ENCODE data around the gene RPL7L1.
A peak's percentile ranks its signal among the peaks of the same experiment; 100 is the strongest.
"Not testable (repeated sequence)": the region's sequence is repeated elsewhere in the genome, so short reads cannot be mapped to it uniquely, and the experiment has no call there.

Gene RPL7L1

DNA sequence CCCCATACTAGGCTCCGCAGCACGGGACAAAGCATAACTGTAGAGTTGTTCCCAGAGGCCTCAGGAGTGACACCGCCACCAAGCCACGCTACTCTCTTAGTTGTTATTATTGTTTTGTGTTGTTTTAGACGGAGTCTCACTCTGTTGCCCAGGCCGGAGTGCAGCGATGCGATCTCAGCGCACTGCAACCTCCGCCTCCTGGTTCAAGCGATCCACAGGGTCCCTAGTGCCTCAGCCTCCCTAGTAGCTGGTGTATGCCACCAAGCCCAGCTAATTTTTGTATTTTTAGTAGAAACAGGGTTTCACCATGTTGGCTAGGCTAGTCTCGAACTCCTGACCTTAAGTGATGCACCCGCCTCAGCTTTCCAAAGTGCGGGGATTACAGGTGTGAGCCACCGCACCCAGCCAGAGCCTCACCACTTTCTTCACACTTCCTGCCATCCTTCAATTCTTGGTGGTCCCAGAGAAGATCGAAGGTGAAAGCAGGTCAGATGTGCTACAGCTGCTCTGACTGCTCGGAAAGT is 11.8 kb downstream of the RPL7L1 start:
- DNase-seq = peak in 1 of 14 donors; percentile 58

DNA sequence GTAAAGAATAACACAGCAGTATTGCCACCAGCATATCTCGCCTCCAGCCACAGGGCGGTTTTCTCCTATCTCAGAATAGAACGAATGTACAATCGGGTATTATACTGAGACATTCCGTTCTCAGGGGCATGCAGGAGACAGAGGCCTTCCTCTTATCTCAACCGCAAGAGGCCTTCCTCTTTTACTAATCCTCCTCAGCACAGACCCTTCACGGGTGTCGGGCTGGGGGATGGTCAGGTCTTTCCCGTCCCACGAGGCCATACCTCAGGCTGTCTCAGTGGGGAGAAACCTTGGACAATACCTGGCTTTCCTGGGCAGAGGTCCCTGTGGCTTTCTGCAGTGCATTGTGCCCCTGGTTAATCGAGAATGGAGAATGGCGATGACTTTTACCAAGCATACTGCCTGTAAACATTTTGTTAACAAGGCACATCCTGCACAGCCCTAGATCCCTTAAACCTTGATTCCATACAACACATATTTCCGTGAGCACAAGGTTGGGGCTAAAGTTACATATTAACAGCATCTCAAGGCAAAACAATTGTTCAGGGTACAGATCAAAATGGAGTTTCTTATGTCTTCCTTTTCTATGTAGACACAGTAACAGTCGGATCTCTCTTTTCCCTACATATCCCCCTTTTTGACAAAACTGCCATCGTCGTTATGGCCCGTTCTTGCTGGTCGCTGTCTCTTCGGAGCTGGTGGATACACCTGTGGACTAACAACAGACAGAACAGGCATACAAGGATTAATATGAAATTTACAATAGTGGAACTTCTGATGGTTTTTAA is 14.8 kb downstream of the RPL7L1 start:
- DNase-seq = not testable (repeated sequence)

DNA sequence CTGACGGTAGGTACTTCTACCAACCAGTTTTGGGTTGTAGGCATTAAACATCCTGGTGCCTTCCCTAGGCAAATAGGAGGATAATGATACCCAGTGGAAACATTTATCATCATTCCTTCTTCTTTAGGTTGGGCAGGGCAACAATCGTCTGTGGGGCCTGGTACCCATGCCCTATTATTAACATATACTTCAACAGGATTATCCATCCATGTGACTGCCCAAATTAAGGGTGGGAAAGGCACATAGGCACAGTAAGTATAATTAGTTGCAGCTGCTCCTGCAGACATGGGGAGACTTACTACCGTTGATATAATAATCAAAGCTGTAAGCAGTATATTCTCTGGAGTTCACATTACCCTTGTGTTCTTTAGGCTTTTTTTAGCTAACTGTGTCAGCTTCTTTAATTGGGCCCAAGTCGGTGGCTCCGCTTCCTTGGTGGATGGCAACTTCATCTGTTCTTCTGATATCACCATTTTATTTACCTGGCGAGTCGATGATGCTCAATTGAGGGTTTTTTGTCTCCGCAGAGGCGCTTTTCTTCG is 16.8 kb downstream of the RPL7L1 start:
- no peak for DNase-seq

DNA sequence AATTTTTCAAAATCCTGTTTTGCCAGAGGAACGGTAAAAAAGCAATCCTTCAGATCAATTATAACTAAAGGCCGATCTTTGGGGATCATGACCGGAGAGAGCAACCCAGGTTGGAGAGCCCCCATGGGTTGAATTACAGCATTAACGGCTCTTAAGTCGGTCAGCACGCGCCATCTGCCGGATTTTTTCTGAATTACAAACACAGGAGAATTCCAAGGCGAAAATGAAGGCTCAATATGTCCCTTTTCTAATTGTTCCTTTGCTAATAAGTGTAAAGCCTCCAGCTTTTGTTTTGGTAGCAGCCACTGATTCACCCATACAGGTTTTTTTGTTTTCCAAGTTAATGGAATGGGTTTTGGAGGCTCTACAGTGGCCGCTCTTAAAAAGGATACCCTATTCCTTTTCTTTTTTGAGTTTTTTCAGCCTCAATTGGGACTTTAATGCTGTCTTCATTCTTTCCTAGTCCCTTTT is 19.5 kb downstream of the RPL7L1 start:
- peak in 10 of 14 donors; percentile 2 to 61 (median 26) for DNase-seq

DNA sequence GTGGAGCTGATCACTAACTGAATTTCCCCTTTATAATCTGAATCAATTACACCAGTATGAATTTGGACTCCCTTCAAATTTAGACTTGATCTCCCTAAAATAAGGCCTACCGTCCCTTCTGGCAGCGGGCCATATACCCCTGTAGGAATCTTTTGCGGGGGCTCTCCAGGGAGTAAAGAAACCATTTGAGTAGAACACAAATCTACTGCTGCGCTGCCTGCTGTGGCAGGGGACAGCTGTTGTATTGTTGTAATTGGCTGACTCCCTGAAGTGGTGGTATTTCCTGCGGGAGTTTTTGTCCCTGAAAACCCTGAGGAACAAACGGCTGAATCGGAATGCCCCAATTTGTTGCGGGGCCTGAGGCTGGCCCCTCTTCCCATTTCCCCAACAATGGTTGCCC is 20.5 kb downstream of the RPL7L1 start:
- DNase-seq = no peak

DNA sequence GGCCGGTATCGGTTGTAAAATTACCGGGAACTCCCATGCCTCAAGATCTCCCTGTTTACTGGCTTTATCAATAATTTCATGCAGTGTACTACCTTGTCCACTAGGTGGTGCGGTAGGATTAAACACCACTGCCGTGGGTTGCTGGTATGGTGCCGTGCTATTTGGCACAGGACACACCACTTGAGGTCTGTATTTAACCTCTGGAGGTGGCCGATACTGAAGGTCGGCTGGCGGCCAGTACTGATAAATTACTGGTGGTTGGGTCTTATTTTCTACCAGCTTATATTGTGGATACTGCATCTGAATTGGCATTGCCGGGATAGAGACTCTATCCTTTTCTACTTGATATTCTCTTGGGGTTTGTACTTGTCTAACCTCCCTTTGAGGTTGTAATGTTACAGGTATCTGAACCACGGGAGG is 22.1 kb downstream of the RPL7L1 start:
- DNase-seq = peak in 12 of 14 donors; percentile 21 to 74 (median 45)

DNA sequence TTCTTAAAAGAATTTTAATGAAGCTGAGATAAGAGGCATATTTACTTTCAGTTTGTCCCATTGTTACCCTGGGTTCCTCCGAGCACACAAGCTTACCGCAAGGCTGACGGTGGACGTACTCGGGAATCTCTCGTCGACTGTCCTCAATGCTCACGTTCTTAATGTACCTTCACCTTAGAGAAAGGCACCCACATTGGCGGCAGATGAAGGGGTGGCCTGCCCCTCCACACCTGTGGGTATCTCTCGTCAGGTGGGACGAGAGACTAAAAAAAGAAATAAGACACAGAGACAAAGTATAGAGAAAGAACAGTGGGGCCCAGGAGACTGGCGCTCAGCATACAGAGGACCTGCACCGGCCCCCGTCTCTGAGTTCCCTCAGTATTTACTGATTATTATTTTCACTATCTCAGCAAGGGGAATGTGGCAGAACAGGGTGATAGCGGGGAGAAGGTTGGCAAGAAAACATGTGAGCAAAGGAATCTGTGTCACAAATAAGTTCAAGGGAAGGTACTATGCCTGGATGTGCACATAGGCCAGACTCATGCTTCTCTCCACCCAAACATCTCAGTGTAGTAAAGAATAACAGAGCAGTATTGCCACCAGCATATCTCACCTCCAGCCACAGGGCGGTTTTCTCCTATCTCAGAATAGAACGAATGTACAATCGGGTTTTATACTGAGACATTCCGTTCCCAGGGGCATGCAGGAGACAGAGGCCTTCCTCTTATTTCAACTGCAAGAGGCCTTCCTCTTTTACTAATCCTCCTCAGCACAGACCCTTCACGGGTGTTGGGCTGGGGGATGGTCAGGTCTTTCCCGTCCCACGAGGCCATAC is 23.2 kb downstream of the RPL7L1 start:
- DNase-seq = not testable (repeated sequence)

DNA sequence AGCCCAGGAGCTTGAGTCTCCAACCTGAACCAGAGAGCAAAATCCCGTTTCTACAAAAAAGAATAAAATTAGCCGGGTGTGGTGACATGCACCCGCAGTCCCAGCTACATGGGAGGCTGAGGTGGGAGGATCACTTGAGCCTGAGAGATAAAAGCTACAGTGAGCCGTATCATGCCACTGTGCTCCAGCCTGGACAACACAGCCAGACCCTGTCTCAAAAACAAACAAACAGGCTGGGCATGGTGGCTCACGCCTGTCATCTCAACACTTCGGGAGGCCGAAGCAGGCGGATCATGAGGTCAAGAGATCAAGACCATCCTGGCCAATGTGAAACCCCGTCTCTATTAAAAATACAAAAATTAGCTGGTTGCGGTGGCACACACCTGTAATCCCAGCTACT is 25.1 kb downstream of the RPL7L1 start:
- DNase-seq = no peak

DNA sequence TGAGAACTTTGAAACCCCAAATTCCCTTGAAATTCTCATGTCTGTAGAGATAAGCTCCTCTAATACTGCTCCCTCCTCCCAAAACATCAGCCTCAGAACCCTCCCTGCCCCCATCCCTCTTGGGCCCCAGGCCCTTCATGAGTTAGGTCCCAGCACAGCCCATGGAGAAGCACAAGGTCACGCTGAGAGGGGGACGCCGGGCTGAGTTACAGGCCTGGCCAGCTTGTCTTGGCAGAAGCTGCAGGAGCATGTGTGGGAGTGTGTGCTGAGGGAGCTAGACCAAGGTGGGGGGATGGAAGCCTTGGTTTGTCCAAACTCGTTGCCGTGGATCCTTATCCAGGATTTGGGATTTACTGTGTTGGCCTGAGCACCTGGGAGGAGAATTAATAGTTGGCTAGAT is 27.9 kb downstream of the RPL7L1 start:
- DNase-seq = no peak

DNA sequence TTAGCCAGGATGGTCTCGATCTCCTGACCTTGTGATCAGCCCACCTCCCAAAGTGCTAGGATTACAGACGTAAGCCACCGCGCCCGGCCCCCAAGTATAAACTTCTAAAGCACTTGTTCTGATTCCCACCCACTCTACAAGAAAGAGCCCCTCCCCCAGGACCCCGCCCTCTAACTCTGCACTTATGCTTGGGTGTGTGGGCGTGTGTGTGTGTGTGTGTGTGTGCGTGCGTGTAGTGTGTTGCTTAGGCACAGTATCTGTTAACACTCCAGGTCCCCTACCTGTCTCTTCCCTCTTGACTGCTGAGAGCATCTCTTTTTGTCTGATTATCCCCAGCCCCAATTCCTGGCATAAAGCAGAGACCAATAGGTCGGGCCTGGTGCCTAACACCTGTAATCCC is 30.4 kb downstream of the RPL7L1 start:
- no peak for DNase-seq

DNA sequence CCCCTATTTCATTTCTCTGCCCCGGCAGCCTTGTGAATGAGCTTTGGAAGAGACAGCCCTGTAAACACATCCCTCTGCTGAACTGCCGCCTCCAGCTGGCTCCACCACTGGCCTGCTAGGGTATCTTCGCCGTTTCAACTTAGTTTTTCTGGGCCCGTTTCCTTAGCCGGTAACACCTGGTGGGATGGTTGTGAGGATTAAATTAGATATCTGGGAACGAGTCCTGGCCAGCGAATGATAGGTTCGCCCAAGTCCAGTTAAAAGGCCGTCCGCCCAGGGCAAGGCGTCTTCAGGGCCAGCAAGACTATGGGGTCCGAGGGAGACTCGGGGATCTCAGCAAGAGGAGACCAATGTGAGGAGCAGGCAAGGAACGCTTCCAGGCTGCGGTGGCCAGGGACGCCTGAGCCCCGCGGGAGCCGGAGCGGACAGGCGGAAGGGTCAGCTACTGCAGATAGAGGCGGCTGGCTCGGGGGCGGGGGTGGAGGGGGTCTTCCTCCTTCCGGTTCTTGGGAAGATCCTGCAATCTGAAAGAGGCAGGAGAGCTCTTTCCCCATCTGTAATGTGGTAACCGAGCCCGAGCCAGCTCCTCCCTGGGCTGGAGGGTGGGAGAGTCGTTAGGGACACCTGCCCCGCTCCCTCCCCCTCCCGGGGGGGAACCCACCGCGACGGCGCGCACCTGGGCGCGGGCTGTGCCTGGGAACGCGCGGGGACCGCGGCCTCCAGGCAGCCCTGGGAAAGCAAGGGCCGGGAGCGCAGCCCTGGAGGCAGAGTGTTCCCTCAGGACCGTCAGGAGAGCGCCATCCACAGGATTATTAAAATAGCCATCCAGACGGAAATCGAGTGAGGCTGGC is 32.0 kb downstream of the RPL7L1 start:
- no peak for DNase-seq

DNA sequence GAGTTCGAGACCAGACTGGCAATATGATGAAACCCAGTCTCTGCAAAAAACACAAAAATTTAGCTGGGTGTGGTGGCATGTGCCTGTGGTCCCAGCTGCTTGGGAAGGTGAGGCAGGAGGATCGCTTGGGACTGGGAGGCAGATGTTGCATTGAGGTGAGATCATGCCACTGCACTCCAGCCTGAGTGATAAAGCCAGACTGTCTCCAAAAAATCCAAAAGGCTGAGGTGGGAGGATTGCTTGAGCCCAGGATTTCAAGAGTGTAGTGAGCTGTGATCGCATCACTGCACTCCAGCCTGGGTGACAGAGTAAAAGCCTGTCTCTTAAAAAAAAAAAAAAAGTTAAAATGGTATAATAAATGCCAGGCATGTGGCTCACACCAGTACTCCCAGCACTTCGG is 35.1 kb downstream of the RPL7L1 start:
- no peak for DNase-seq

DNA sequence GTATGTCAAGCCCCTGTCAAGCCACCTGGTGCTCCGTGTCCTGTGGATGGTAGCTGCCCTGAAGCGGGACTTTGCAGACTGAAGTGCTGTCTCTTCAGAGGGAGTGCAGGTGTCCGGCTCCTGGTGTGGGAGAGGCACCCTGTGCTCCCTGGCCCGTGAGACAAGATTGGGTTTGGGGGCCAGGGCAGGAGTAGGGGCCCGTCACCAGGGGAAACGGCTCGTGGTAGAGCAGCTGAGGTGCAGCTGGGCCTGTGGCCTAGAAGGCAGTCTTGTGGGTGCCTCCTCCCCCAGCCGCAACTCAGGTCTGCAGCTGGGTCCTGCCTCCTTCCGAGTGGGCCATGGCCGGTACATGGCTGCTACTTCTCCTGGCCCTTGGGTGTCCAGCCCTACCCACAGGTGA is 36.3 kb downstream of the RPL7L1 start, which contains the start of gene PTCRA:
PTCRA (plus strand) TSS at position 322 of the 400 bp plus-strand sequence; CDS start at position 339, 17 bp downstream.
- DNase-seq = no peak

DNA sequence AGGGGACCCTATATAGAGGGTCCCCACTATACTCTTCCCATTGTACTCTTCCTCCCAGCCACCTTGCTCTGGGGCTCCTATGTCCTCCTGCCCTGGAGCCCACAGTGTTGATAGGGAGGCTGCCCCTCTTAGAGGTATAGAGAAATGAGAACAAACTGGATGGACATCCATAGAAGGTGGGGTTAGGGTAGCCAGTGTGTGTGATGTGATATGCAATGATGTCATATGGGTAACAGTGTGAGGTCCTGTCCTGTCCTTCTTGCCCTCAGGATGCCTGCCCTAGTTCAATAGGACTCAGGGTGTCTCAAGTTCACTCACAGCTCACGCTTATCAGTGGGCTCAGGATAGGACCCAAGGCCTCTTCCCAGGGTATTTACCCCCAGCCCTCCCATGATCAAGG is 36.9 kb downstream of the RPL7L1 start:
- no peak for DNase-seq

DNA sequence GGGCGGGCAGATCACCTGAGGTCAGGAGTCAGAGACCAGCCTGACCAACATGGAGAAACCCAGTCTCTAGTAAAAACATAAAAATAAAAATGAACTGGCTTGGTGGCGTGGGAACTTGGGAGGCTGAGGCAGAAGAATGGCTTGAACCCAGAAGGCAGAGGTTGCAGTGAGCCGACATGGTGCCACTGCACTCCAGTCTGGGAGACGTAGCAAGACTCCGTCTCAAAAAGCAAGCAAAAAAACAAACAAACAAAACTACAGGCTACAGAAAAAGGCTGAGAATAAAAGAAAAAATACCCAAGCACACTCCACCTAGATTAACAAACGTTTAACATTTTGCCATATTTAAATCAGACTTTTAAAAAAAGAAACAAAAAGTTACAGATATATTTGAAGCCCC is 42.4 kb downstream of the RPL7L1 start:
- no peak for DNase-seq

DNA sequence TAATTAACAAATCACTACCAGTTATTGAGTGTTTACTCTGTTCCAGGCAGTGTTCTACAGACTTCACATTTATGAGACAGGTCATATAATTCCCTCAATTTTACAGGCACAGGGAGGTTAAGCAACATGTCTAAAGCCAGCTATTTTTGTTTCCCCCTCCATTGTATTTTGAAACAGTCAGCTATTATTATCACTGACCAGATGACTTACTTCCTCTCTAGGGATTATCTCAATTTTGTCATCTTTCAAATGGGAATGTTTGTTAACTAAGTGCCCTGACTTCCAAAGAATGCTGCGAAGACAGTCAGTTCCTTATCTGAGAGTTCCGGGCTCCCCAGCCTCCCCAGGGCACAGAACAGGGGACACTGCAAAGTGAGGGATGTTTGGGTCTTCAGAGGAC is 44.2 kb downstream of the RPL7L1 start:
- no peak for DNase-seq

DNA sequence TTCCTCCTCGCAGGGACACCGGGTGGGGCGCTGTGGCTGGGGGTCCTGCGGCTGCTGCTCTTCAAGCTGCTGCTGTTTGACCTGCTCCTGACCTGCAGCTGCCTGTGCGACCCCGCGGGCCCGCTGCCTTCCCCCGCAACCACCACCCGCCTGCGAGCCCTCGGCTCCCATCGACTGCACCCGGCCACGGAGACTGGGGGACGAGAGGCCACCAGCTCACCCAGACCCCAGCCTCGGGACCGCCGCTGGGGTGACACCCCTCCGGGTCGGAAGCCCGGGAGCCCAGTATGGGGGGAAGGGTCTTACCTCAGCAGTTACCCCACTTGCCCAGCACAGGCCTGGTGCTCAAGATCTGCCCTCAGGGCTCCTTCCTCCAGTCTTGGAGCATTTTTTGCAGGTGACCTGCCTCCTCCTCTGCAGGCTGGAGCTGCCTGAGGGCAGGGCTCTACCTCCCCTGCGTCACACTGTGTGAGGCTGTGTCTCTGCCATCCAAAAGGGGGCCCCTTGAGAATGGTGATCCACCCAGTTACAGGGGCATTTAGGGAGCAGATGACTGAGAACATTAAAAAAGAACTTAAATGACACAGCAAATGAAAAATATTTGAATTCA is 45.9 kb downstream of the RPL7L1 start:
- DNase-seq = no peak

DNA sequence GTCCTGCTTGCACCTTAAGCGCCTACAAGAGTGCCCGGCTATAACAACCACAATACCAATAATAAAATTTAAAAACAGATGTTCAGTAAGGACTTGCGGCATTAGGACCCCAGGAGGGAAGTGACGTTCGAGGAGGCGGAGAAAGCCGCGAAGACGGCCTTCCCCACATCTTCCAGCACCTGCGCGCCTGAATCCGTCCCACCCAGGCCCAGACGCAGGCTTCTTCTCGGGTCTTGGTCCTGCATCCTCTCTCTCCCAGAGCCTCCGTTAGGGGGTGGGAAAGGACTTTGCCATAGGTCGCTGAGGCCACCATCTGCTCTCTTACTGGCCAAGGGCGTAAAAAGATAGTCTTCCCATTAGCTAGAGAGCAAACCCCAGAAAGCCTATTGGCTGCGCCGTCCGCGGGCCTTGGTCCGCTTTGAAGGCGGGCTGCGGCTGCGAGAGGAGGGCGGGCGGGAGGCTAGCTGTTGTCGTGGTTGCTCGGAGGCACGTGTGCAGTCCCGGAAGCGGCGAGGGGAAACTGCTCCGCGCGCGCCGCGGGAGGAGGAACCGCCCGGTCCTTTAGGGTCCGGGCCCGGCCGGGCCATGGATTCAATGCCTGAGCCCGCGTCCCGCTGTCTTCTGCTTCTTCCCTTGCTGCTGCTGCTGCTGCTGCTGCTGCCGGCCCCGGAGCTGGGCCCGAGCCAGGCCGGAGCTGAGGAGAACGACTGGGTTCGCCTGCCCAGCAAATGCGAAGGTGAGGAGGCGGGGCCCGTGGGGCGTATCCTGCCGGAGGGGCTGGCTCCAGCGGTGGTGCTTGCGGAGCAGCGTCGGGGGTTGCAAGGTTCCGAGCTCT is 49.8 kb downstream of the RPL7L1 start, which contains the start of gene CNPY3:
CNPY3 (plus strand) TSS at position 495 of the 835 bp plus-strand sequence; CDS start at position 586, 91 bp downstream.
- peak; percentile 47 to 99 (median 88) for DNase-seq

DNA sequence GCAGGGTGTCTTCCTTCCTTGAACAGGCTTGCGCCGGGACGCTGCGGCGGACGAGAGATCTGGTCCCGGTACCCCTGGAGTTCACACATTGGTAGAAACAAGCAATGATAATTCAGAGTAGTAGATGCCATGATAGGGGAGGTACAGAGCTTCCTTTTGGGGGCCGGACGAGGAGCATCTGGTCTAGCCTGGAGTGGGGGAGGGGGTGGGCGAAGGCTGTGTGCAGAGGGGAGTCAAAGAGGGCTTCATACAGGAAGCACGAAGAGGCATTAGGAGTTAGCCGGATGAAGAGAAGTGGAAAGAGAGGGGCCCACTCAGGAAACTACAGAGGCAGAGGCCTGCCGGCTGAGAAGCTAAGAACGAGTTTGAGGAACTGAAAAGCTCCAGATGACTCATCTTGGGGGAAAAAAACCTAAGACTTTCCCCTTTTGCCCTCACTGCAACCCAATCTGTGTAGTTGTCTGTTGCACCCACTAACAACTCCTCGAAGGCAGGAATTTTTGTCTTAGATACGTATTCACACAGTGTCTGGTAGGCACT is 50.5 kb downstream of the RPL7L1 start:
- peak in 7 of 14 donors; percentile 13 to 67 (median 50) for DNase-seq

DNA sequence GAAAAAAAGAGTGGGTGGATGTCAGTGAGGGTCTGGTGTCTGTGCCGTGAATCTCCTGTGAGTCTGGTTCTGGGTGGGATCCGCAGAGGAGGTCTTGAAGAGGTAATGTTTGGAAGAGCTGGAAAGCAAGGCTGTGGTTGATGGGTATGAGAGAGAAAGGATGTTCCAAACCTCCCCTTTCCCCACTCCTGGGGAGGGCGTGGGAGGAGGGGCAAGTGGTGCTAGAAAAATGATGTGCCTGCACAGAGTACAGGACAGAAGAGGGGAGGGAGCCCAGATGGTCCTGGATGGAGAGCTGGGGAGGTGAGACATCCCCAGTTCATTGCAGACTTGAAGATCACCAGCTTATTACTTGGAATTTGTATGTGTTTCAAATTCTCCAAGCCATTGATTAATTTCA is 53.0 kb downstream of the RPL7L1 start:
- no peak for DNase-seq
